HPDE6-E6E7 (cell line): ENCODE measurements around the gene SV2B.

Source experiments
- DNase-seq: peaks from one replicate; pipeline ENCODE4 v3.0.0; 2011; ENCODE audit warnings: missing footprints; ENCODE audit errors: extremely low spot score

Gene SV2B

GRCh38 chr15:91102546-91103330 is 2.7 kb downstream of the SV2B start:
- no peak for DNase-seq

- no peak for DNase-seq
Observed at GRCh38 chr15:91104111-91104510, 4.1 kb downstream of the SV2B start.

- DNase-seq, result no peak
Observed at GRCh38 chr15:91108421-91108820, 8.4 kb downstream of the SV2B start.

GRCh38 chr15:91109885-91110284 is 9.8 kb downstream of the SV2B start:
- DNase-seq, result no peak

- DNase-seq, result no peak
Observed at GRCh38 chr15:91110407-91110806, 10.3 kb downstream of the SV2B start.

GRCh38 chr15:91113030-91113429 is 13.0 kb downstream of the SV2B start:
- no peak for DNase-seq

GRCh38 chr15:91114301-91114700 is 14.2 kb downstream of the SV2B start:
- no peak for DNase-seq

GRCh38 chr15:91116113-91117067 is 16.3 kb downstream of the SV2B start:
- DNase-seq, result no peak

GRCh38 chr15:91117375-91117774 is 17.3 kb downstream of the SV2B start:
- no peak for DNase-seq

GRCh38 chr15:91118817-91119590 is 18.9 kb downstream of the SV2B start:
- no peak for DNase-seq

GRCh38 chr15:91122296-91122695 is 22.2 kb downstream of the SV2B start:
- no peak for DNase-seq

GRCh38 chr15:91124132-91124531 is 24.1 kb downstream of the SV2B start:
- DNase-seq, result no peak

- no peak for DNase-seq
Observed at GRCh38 chr15:91125162-91125561, 25.1 kb downstream of the SV2B start.

GRCh38 chr15:91126080-91126479 is 26.0 kb downstream of the SV2B start:
- no peak for DNase-seq

GRCh38 chr15:91127236-91127955 is 27.3 kb downstream of the SV2B start:
- DNase-seq, result no peak

GRCh38 chr15:91128016-91128415 is 28.0 kb downstream of the SV2B start:
- no peak for DNase-seq

GRCh38 chr15:91129436-91129835 is 29.4 kb downstream of the SV2B start:
- no peak for DNase-seq

GRCh38 chr15:91132079-91132478 is 32.0 kb downstream of the SV2B start:
- DNase-seq, result no peak

- DNase-seq, result no peak
Observed at GRCh38 chr15:91133511-91133910, 33.5 kb downstream of the SV2B start.

GRCh38 chr15:91135201-91136130 is 35.4 kb downstream of the SV2B start:
- no peak for DNase-seq
